Upper lobe of left lung (tissue), 6 donors: Measurements from ENCODE around the gene LRR1. TPM values are rescaled to one million over a fixed set of nuclear protein-coding genes. Genes with fewer than 3 reads are reported as not detected.

Experiments used
- ATAC-seq, 2 donors: fragments of 200-7000 bp; cut with Tn5 transposase; one replicate each; pipeline ENCODE4 v1.9.1; 2022; ENCODE audit warnings: mild to moderate bottlenecking in 2 of 2, moderate library complexity in 2 of 2; ENCODE audit not compliant: low FRiP score in 2 of 2
- DNase-seq, 2 donors: peaks; one replicate each; pipeline ENCODE4 v3.0.0-alpha.2; 2019 to 2020
- H3K27ac ChIP-seq, 4 donors: fragments of 200-600 bp; sonication (generic); one replicate each; pipeline ENCODE4 v1.5.1; 2016 to 2019
- H3K27me3 ChIP-seq, 4 donors: fragments of 200-600 bp; sonication (generic); one replicate each; pipeline ENCODE4 v1.5.1; 2017 to 2019
- H3K36me3 ChIP-seq, 4 donors: fragments of 200-600 bp; sonication (generic); one replicate each; pipeline ENCODE4 v1.5.1; 2016 to 2019
- H3K4me1 ChIP-seq, 4 donors: fragments of 200-600 bp; sonication (generic); one replicate each; pipeline ENCODE4 v1.5.1; 2018 to 2019
- H3K4me3 ChIP-seq, 4 donors: fragments of 200-600 bp; sonication (generic); one replicate each; pipeline ENCODE4 v1.5.1; 2017 to 2019; ENCODE audit warnings: mild to moderate bottlenecking in 2 of 4, moderate library complexity in 1 of 4
- H3K9me3 ChIP-seq, 4 donors: fragments of 200-600 bp; sonication (generic); one replicate each; pipeline ENCODE4 v1.5.1; 2018 to 2019
- CTCF ChIP-seq, 6 experiments: fragments of 450-650 bp in 4 of 6; fragments of 200-600 bp in 2 of 6; sonication (generic) in 2 of 6; IDR thresholded peaks; one replicate each; pipeline ENCODE4 v1.5.1; 2016 to 2019; ENCODE audit warnings: antibody characterized with exemption in 6 of 6
- EP300 ChIP-seq, 4 donors: sonication (generic); formaldehyde crosslinking; IDR thresholded peaks; one replicate each; pipeline ENCODE4 v1.5.1; 2017; ENCODE audit warnings: antibody characterized with exemption in 4 of 4, control low read depth in 2 of 4
- POLR2A ChIP-seq, 4 donors: fragments of 450-650 bp; IDR thresholded peaks; one replicate each; pipeline ENCODE4 v1.5.1; 2016 to 2017; ENCODE audit warnings: antibody characterized with exemption in 4 of 4, mild to moderate bottlenecking in 2 of 4
- POLR2AphosphoS5 ChIP-seq, 2 donors: sonication (generic); formaldehyde crosslinking; IDR thresholded peaks; one replicate each; pipeline ENCODE4 v1.5.1; 2017; ENCODE audit warnings: antibody characterized with exemption in 2 of 2
- whole genome bisulfite sequencing, 2 donors: methylation state at CpG; one replicate each; pipeline ENCODE4 v1.1.5; 2017 to 2018; 5-methylcytosine and 5-hydroxymethylcytosine counted together
- total RNA-seq, 6 donors: library from RNA; depleted of rRNA in 4 of 6; stranded (reverse); fragments of >200 nt in 4 of 6; gene quantifications; one replicate each; pipeline versions ENCODE4 v1.1.0 to v1.2.1, GENCODE V29; 2016 to 2021
- donor health status: DM: no; HTN: no; CAD: no; lungs with moderate emphysema.
- donor health status: DM: no; HTN: yes; CAD: no; lungs with severe emphysema.

LRR1 gene
- total RNA-seq, 6 donors from 2014 or later, result 1.6 to 13.6 (median 8.1) TPM

GRCh38 chr14:49586673-49587460 is 11.9 kb upstream of the LRR1 start:
- peak overlapping the region; percentile 92 to 95 (median 94) for H3K27ac ChIP-seq
- H3K36me3 ChIP-seq, result peaks cover 0 to 30% (median 14%) of the 10 kb centered on the region in 4 donors
- peak overlapping the region in 3 of 4 donors; percentile 73 to 83 (median 81) for H3K4me3 ChIP-seq
- WGBS, 2 donors, result 2 to 3% methylated on average over 12 to 14 of the region's 21 CpGs
- TF ChIP-seq CTCF (IDR thresholded peaks at IDR 0.05), result peak; percentile 67 to 87 (median 76)
- TF ChIP-seq POLR2AphosphoS5 (IDR thresholded peaks at IDR 0.05), result no peak
- DNase-seq (peak in 1 of 2 donors; percentile 25), ATAC-seq (peak; percentile 78 to 80)
- no peaks in the 10 kb centered on the region for H3K9me3 ChIP-seq
- peaks cover 24 to 33% (median 32%) of the 10 kb centered on the region in 4 donors for H3K4me1 ChIP-seq
- H3K27me3 ChIP-seq, result no peaks in the 10 kb centered on the region

- no peaks in the 10 kb centered on the region for H3K9me3 ChIP-seq
- no peak for TF ChIP-seq POLR2A (IDR thresholded peaks at IDR 0.05)
- DNase-seq (no peak), ATAC-seq (no peak)
- H3K27me3 ChIP-seq, result no peaks in the 10 kb centered on the region
- 91 to 92% methylated on average over 3 of the region's 3 CpGs for WGBS, 2 donors
- no peak overlapping the region for H3K27ac ChIP-seq
- H3K4me3 ChIP-seq, result no peak overlapping the region
- peaks cover 0 to 5% (median under 1%) of the 10 kb centered on the region in 4 donors for H3K36me3 ChIP-seq
- H3K4me1 ChIP-seq, result peaks cover 10 to 12% (median 11%) of the 10 kb centered on the region in 4 donors
These were observed 9.4 kb upstream of the LRR1 start for GRCh38 chr14:49589387-49589786.

GRCh38 chr14:49593016-49593415 is 5.7 kb upstream of the LRR1 start:
- H3K9me3 ChIP-seq, result no peaks in the 10 kb centered on the region
- no peak for TF ChIP-seq EP300 (IDR thresholded peaks at IDR 0.05)
- no peak for TF ChIP-seq POLR2AphosphoS5 (IDR thresholded peaks at IDR 0.05)
- no peak overlapping the region for H3K4me3 ChIP-seq
- H3K27me3 ChIP-seq, result no peaks in the 10 kb centered on the region
- H3K27ac ChIP-seq, result no peak overlapping the region
- ATAC-seq (no peak), DNase-seq (no peak)
- 84 to 90% methylated on average over 3 of the region's 3 CpGs for WGBS, 2 donors
- H3K36me3 ChIP-seq, result no peaks in the 10 kb centered on the region
- H3K4me1 ChIP-seq, result peaks cover 0 to 25% (median 4%) of the 10 kb centered on the region in 4 donors

- ATAC-seq, result no peak
- DNase-seq, result peak in 1 of 2 donors; percentile 36
- no peaks in the 10 kb centered on the region for H3K9me3 ChIP-seq
- H3K27me3 ChIP-seq, result no peaks in the 10 kb centered on the region
- H3K4me3 ChIP-seq, result no peak overlapping the region
- 17 to 22% methylated on average over 4 of the region's 4 CpGs for WGBS, 2 donors
- H3K27ac ChIP-seq, result peak overlapping the region in 1 of 4 donors; percentile 30
- H3K4me1 ChIP-seq, result peaks cover 0 to 25% (median 4%) of the 10 kb centered on the region in 4 donors
- TF ChIP-seq CTCF (IDR thresholded peaks at IDR 0.05) (no peak), EP300 (IDR thresholded peaks at IDR 0.05) (no peak), POLR2A (IDR thresholded peaks at IDR 0.05) (no peak), POLR2AphosphoS5 (IDR thresholded peaks at IDR 0.05) (no peak)
- H3K36me3 ChIP-seq, result no peaks in the 10 kb centered on the region
These were observed 4.2 kb upstream of the LRR1 start for GRCh38 chr14:49594347-49595091.

- H3K27ac ChIP-seq, result peak overlapping the region; percentile 95 to 100 (median 96)
- peaks cover 3 to 25% (median 4%) of the 10 kb centered on the region in 4 donors for H3K4me1 ChIP-seq
- H3K9me3 ChIP-seq, result no peaks in the 10 kb centered on the region
- 0 to 1% methylated on average over 13 to 15 of the region's 15 CpGs for WGBS, 2 donors
- peak overlapping the region; percentile 58 to 88 (median 73) for H3K4me3 ChIP-seq
- TF ChIP-seq POLR2A (IDR thresholded peaks at IDR 0.05) (no peak), POLR2AphosphoS5 (IDR thresholded peaks at IDR 0.05) (no peak), CTCF (IDR thresholded peaks at IDR 0.05) (no peak), EP300 (IDR thresholded peaks at IDR 0.05) (no peak)
- no peaks in the 10 kb centered on the region for H3K27me3 ChIP-seq
- H3K36me3 ChIP-seq, result peaks cover 0 to 8% (median 0%) of the 10 kb centered on the region in 4 donors
- peak; percentile 34 to 52 for ATAC-seq
- DNase-seq, result peak in 1 of 2 donors; percentile 34
These were observed 603 bp upstream of the LRR1 start for GRCh38 chr14:49598189-49598484.
